GM21825 (cell line): ENCODE results near the gene ZNF718.
"Not testable (repeated sequence)": the region's sequence is repeated elsewhere in the genome, so short reads cannot be mapped to it uniquely, and the experiment has no call there.

Experiments used
- ATAC-seq: cut with Tn5 transposase; IDR thresholded peaks from one replicate; pipeline ENCODE4 v1.9.1; 2021; ENCODE audit warnings: mild to moderate bottlenecking, moderate library complexity; ENCODE audit not compliant: unreplicated experiment

Gene ZNF718

DNA sequence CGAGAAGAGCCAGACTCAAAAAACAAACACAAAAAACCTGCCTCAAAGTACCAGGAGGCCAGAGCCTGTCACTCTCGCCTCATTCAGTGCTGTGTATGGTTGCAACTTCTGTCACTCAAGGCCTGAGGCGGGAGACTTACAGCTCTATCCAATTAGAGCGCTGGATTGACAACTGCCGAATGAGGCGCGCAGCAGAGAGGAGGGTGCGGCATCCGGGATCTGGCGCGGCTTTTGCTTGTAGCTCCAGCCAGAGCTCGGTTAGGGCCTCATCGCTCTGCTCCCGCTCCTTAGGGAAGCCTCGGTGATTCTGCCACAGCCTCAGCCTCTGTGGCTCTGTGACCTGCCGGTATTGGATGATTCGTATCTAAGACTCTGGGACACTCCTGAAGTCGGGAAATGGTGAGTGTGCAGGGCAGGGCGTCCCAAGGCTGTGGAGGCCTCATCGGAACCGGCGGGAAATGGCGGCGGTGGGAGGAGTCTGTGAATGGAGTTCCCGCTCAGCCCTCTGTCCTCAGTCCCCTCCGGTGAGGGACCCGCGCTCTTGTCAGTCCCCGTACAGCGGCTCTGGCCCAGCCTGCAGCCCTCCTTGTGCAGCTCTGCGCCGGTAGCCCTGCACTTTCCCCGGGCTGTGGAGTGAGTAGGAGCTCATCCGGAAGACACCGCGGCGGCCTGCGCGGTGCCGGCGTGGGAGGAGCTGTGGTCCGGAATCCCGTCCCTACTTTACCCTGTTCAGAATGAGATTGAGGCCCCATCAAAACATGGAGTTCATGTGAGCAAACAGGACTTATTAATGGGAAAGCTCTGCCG, at the start of gene ZNF718:
Gene ZNF718, plus strand, starts transcription at position 227 of the 807 bp plus-strand sequence. Its CDS starts 170 bp downstream, at position 397.
- peak; percentile 98 for ATAC-seq

GRCh38 chr4:85951-86350, 38.4 kb upstream of the ZNF718 start:
- no peak for ATAC-seq

DNA sequence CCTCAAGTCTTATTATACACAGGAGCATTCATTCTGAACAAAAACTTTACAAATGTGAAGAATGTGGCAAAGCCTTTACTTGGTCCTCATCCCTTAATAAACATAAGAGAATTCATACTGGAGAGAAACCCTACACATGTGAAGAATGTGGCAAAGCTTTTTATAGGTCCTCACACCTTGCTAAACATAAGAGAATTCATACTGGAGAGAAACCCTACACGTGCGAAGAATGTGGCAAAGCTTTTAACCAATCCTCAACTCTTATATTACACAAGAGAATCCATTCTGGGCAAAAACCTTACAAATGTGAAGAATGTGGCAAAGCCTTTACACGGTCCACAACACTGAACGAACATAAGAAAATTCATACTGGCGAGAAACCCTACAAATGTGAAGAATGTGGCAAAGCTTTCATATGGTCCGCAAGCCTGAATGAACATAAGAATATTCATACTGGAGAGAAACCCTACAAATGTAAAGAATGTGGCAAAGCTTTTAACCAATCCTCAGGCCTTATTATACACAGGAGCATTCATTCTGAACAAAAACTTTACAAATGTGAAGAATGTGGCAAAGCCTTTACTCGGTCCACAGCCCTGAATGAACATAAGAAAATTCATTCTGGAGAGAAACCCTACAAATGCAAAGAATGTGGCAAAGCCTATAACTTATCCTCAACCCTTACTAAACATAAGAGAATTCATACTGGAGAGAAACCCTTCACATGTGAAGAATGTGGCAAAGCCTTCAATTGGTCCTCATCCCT, 37.6 kb upstream of the ZNF718 start:
- not testable (repeated sequence) for ATAC-seq

GRCh38 chr4:98386-98785, 25.9 kb upstream of the ZNF718 start:
- no peak for ATAC-seq

DNA sequence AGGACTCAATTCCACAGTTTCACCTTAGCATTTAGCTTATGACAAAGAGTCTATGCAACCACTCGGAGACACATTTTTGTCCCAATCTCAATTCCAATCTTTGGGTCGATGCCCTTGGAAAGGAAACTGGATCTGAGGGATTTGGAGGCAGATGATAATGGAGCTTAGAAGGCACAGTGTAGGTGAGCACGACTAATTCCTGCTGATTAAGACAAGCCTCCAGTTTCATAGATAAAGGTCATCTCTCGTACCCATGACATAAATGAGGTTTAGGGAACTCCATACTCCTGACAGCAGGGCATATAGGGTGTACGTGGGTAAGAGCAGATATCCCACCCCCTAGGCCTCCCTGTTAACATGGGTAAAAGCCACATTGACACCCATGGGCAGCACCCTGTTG, 24.4 kb upstream of the ZNF718 start:
- ATAC-seq: no peak

- no peak for ATAC-seq
Measured at GRCh38 chr4:107083-107443, 17.2 kb upstream of the ZNF718 start.

DNA sequence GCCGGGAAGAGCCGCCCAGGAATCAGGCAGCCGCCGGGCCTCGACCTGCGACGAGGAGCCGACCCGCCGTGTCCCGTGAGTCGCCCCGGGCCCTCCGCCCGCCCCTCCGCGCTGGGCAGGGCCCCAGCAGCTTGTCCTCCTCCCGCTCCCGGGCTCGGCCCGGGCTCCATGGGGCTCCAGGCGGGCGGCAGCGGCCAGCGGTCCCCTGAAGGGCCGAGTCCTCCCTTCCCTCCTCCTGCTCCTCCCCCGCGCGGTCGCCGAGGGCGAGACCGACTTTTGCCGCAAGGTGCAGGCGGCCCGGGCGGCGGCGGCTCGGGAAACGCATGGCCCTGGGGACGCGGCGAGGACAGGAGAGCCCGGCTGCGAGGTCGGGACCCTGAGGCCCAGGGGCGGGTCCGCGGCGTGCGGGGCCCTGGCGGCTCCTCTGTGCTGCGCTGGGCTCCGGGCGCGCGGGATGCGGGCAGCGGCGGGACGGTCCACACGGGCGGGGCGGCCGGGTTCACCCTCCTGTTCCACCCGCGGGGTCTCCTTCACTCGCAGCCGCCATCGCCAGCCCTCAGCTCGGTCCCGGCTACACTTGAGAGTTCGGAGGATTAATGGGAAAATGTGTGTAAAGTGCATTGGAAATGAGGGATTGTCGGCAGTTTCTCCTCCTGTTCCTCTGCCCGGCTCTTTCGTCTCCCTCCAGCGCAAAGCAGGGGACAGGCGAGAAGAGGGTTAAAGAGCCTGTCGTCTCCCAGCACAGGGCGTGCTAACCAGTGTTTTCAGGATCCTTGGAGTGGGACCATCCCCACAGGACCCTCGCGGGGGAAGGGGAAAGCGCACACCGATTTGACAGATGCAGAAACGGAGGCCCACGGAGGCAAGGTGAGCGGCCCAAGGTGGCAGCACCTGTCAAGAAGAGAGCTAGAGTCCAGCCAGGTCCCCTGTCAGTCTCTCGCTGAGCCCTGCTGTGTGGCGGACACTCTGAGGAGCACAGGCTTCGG, 16.6 kb upstream of the ZNF718 start:
- ATAC-seq: no peak

DNA sequence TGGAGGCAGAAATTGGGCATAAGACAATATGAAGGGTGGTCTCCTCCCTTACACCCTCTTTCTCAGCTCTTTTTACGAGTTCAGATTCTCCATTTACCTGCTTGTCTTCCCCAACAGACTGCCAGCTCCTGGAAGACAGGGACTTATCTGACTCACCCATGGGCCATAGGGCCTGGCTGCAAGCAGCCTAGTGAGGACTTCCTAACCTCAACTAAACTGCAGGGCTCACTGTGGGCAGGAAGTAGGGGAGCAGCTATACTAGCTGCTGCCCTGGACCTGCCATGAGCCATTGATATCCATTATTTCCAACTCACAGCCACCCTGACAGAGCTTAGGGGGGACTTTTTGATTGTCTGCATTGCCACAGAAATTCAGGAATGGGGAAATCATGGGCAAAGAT, 11.5 kb upstream of the ZNF718 start:
- no peak for ATAC-seq

DNA sequence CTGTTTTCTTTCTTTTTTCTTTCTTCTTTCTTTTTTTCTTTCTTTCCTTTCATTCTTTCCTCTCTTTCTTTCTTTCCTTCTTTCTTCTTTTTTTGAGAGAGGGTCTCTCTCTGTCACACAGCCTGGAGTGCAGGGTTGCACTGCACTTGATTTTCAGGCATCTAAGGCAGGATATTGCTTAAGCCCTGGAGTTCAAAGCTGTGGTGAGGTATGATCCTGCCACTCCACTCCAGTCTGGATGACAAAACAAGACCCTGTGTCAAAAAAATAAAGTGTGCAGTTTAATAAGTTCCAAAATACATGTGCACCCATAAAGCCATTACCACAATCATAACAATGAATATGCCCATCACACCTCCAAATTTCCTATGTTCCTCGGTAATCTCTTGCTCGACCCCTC, 10.6 kb upstream of the ZNF718 start:
- no peak for ATAC-seq

DNA sequence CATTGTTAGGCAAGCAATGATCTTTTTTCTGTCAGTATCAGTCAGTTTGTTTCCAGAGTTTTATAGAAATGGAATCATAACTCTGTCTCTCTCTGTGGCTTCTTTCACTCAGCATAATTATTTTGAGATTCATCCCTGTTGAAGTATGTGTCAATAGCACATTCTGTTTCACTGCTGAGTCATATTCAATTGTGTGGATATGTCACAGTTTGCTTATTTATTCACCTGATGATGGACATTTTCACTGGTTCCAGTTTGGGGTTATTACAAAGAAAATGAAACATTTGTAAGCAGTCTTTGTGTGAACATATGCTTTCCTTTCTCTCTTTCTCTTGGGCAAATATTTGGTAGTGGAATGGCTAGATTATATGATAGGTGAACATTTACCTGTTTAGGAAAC, 10.2 kb upstream of the ZNF718 start:
- ATAC-seq: no peak

- no peak for ATAC-seq
Measured at GRCh38 chr4:116499-116898, 7.8 kb upstream of the ZNF718 start.

DNA sequence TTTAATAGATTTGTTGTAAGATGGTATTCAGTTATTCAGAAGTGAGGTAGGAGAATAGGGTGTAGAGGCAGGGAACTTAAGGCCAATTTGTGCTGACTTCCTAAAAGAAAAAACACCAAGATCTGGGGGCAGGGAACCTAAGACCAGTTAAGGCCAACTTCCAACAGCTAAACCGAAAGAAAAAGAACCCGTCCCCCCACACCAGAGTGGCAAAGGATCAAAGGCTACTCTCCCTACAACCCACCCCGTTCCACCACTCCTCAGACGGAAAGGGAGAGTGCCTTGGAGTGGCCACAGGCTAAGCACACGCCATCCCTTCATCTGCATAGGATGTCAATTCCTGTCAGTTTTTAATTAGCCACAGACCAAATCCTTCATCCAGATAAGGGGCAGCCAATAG, 3.7 kb upstream of the ZNF718 start:
- no peak for ATAC-seq

DNA sequence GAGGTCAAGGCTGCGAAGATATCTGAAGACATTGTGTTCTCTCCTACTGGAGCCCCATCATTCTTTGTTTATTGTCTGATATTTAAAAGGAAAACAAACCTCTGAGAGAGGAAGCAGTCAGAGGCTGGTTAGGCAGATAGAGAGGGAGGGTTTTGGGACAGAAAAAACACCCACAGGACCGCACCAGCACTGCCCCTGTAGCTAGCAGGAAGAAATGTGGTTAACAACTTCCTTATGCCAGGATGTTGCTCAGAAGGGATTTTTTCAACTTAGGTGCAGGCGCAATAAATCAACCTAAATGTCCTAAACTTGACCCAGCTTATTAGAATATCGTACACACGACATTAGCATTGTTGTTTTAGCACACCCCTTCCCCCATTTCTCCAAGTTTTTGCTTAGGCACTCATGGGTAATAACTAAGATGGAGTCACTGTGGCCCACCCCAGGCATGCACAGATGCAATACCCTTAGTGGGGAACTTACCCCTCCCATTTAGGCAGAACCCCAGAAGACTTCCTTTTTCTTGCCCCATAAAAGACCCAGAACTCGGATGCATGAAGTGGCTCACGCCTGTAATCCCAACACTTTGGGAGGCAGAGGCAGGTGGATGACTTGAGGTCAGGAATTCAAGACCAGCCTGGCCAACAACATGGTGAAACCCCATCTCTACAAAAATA, 2.8 kb upstream of the ZNF718 start:
- no peak for ATAC-seq

- ATAC-seq: not testable (repeated sequence)
Measured at GRCh38 chr4:123922-124274, 403 bp upstream of the ZNF718 start.

GRCh38 chr4:125091-125771, 930 bp downstream of the ZNF718 start:
- peak; percentile 3 for ATAC-seq

DNA sequence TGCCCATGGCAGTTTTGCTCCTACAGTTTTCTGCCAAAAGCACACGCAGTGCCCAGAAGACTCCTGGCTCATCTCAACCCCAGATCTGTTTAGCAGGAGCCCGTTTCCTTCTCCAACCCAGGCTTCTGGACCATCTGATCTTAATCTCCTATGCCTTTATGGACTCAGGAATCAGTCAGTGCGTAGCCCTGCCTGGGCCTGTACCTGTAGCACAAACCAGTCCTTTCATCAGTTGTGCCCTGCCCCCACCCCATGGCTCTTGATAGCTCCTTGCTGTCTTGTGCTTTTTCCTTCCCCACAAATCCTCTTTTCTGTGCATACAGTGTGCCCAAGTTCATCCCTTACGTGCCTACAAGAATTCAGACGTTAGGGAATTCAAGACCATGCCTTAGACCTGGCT, 1.5 kb downstream of the ZNF718 start:
- ATAC-seq: no peak

- no peak for ATAC-seq
Measured at GRCh38 chr4:132483-132882, 8.2 kb downstream of the ZNF718 start.

- ATAC-seq: no peak
Measured at GRCh38 chr4:138935-139334, 14.6 kb downstream of the ZNF718 start.

GRCh38 chr4:139691-140090, 15.4 kb downstream of the ZNF718 start:
- no peak for ATAC-seq

DNA sequence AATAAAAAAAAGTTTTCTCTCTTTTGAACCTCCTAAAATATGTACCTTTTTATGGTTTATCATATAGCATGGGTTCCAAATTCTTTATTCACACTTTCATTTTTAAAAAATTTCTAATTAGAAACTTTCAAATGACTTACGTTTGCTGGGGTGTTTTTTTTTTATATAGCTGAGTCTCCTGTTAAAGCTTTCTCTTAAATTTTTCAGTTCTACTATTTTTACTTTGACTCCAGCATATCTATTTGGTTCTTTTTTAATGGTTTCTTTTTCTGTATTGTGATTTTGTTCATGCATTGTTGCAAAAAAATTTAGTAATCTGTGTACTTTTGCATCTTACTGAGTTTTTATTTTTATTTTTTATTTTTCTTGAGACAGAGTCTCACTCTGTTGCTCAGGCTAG, 22.3 kb downstream of the ZNF718 start:
- ATAC-seq: no peak
